ENCODE data around the gene MMP17. TPM values are rescaled to one million over a fixed set of nuclear protein-coding genes. Genes with fewer than 3 reads are reported as not detected.

The MMP17 gene
- total RNA-seq, 2 donors from 2014 or later = 4.6 to 12.1 TPM

DNA sequence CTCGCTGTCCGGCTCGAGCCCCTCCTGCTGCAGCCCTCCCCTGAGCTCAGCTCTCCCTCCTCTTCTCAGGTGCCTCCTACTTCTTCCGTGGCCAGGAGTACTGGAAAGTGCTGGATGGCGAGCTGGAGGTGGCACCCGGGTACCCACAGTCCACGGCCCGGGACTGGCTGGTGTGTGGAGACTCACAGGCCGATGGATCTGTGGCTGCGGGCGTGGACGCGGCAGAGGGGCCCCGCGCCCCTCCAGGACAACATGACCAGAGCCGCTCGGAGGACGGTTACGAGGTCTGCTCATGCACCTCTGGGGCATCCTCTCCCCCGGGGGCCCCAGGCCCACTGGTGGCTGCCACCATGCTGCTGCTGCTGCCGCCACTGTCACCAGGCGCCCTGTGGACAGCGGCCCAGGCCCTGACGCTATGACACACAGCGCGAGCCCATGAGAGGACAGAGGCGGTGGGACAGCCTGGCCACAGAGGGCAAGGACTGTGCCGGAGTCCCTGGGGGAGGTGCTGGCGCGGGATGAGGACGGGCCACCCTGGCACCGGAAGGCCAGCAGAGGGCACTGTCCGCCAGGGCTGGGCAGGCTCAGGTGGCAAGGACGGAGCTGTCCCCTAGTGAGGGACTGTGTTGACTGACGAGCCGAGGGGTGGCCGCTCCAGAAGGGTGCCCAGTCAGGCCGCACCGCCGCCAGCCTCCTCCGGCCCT lies 22.8 kb downstream of the MMP17 start:
- ATAC-seq (ENCODE audit: insufficient number of reproducible peaks, low FRiP score, low read depth) (peak; percentile 64), DNase-seq (ENCODE audit: low spot score) (no peak)
- H3K9me3 ChIP-seq = no peaks in the 10 kb centered on the region
- no peaks in the 10 kb centered on the region for H3K36me3 ChIP-seq
- no peaks in the 10 kb centered on the region for H3K27me3 ChIP-seq (replicated peaks; ENCODE audit: insufficient read depth)
- no peaks in the 10 kb centered on the region for H3K4me1 ChIP-seq (ENCODE audit: control insufficient read depth in 1 of 2, low read depth in 2 of 2)
- TF ChIP-seq, protein P1, sequence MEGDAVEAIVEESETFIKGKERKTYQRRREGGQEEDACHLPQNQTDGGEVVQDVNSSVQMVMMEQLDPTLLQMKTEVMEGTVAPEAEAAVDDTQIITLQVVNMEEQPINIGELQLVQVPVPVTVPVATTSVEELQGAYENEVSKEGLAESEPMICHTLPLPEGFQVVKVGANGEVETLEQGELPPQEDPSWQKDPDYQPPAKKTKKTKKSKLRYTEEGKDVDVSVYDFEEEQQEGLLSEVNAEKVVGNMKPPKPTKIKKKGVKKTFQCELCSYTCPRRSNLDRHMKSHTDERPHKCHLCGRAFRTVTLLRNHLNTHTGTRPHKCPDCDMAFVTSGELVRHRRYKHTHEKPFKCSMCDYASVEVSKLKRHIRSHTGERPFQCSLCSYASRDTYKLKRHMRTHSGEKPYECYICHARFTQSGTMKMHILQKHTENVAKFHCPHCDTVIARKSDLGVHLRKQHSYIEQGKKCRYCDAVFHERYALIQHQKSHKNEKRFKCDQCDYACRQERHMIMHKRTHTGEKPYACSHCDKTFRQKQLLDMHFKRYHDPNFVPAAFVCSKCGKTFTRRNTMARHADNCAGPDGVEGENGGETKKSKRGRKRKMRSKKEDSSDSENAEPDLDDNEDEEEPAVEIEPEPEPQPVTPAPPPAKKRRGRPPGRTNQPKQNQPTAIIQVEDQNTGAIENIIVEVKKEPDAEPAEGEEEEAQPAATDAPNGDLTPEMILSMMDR (IDR thresholded peaks at IDR 0.05) = peak; percentile 61
- H3K27ac ChIP-seq = no peak overlapping the region
- no peak overlapping the region for H3K4me3 ChIP-seq

DNA sequence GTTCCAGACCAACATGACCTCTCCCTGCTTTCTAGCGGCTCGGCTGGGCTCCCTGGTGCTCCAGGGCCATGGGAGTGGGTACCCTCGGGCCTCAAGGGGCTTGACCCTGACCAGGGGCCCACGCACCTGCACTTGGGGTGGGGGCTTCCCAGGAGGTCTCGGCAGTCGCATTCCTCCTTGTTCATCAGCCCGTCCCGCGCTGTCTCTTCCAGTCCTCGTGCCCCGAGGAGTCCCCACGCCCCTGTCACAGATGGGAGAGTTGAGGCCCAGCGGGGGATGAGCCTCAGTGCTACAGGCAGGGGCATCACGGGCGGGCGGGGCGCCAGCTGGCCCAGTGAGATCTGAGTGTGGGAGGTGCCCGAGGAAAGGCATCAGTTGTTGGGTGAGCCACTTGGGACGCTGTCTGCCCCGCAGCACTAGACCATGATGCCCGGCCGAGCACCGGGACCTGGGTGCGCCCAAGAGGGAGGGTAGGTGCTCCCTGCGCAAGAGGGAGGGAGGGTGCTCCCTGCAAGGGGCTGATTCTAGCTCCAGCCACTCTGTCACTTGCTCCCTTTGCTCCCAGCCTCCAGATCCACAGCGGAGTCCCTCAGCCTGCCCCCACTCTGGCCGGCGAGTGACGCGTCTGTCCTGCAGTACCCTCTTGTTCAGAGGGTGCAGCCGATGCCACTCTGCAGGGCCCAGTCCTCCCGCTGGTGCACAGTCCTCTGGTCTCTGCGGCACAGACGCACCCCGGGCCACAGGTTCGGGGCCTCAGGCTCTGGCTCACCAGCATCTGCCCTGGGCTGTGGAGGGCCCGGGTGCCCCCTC lies 23.8 kb downstream of the MMP17 start:
- no peak overlapping the region for H3K27ac ChIP-seq
- TF ChIP-seq, protein P1 (IDR thresholded peaks at IDR 0.05) = no peak
- H3K4me3 ChIP-seq = no peak overlapping the region
- H3K27me3 ChIP-seq (replicated peaks; ENCODE audit: insufficient read depth) = no peaks in the 10 kb centered on the region
- DNase-seq (ENCODE audit: low spot score) (no peak), ATAC-seq (ENCODE audit: insufficient number of reproducible peaks, low FRiP score, low read depth) (no peak)
- no peaks in the 10 kb centered on the region for H3K4me1 ChIP-seq (ENCODE audit: control insufficient read depth in 1 of 2, low read depth in 2 of 2)
- no peaks in the 10 kb centered on the region for H3K36me3 ChIP-seq
- no peaks in the 10 kb centered on the region for H3K9me3 ChIP-seq

DNA sequence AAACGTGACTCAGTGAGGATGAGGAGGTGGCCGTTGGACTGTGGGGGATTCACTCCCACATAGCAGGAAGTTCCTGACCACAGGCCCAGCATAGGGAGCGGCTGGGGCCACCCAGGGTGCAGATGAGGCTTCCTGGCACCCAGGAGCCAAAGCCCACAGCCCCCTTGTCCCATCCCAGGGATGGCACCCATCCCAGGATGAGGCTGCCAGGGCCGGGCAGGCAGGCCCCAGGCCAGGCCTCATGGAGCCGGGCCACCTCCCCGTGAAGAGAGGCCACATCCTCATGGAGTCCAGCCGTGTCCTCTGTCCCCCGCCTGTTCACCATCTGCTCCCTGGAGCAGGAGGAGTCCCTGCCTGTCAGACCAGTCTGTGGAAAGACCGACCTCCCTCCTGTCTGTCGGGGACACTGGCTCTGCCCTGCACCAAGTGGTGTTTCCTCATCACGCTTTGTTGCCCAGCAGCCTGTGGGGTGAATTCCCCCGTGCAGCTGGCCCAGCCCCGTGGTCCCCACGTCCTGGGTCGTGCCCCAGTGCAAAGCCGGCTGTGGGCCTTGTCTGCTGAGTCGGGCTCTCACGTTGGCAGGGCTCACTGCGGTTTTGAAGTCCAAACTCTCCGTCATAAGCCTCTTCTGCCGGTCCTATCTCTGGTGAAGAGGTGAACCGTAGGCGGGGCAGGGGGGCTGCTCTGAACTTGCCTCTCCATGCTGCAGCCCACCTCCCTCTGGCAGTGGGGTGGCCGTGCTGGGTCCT lies 24.5 kb downstream of the MMP17 start:
- no peaks in the 10 kb centered on the region for H3K27me3 ChIP-seq (replicated peaks; ENCODE audit: insufficient read depth)
- ATAC-seq (ENCODE audit: insufficient number of reproducible peaks, low FRiP score, low read depth) = no peak
- H3K9me3 ChIP-seq = no peaks in the 10 kb centered on the region
- no peaks in the 10 kb centered on the region for H3K36me3 ChIP-seq
- DNase-seq (ENCODE audit: low spot score) = no peak
- H3K4me3 ChIP-seq = no peak overlapping the region
- TF ChIP-seq, protein P1 (IDR thresholded peaks at IDR 0.05) = no peak
- H3K4me1 ChIP-seq (ENCODE audit: control insufficient read depth in 1 of 2, low read depth in 2 of 2) = no peaks in the 10 kb centered on the region
- no peak overlapping the region for H3K27ac ChIP-seq

DNA sequence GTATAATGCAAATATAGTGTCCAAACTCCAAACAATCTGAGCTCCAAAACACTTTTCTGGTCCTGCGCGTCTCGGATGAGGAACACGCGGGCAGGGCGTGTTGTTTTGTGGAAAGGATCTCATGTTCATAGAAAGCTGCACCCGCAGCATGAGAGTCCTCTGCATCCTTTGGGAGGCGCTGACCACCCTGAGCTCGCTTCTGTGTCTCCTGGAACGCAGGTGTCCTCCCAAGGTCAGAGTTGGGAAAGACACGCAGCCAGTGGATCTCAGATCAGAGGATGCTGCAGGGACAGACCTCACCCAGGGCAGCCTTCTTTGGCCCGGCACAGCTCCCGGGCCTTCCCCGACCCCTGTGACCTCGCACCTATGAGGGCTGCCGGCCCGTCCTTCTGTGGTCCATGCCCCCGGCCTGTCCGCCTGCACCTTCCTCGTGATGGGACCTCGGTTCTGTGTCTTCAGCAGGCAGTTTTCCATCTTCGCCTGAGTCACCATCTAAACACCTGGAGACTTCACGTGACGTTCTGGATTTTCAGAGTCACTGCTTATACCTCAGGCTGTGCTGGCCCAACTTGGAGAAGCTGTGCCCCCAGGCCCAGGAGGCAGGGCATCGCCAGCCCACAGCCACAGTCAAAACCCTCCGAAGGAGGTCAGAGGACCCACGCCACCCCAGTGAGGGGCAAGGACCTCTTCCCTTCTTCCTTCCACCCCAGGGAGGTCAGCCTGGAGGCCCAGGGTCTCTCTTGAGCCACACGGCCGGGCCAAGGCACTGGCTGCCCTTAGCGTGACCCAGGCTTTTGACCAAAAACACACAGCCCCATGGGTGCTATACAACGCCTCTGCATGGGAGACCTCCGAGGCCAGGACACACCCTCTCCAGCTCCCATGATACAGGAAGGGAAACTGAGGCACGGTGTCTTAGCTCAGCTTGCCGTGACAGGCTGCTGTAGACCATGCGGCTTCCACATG lies 25.9 kb downstream of the MMP17 start:
- H3K27ac ChIP-seq = no peak overlapping the region
- H3K4me3 ChIP-seq = no peak overlapping the region
- no peaks in the 10 kb centered on the region for H3K36me3 ChIP-seq
- no peak for DNase-seq (ENCODE audit: low spot score)
- ATAC-seq (ENCODE audit: insufficient number of reproducible peaks, low FRiP score, low read depth) = no peak
- no peaks in the 10 kb centered on the region for H3K27me3 ChIP-seq (replicated peaks; ENCODE audit: insufficient read depth)
- H3K9me3 ChIP-seq = no peaks in the 10 kb centered on the region
- TF ChIP-seq, protein P1 (IDR thresholded peaks at IDR 0.05) = no peak
- no peaks in the 10 kb centered on the region for H3K4me1 ChIP-seq (ENCODE audit: control insufficient read depth in 1 of 2, low read depth in 2 of 2)
